OCI-LY7 (cell line): ENCODE data around the gene U2SURP.
"Not testable (repeated sequence)": the region's sequence is repeated elsewhere in the genome, so short reads cannot be mapped to it uniquely, and the experiment has no call there.

ENCODE experiments used
- EZH2phosphoT487 ChIP-seq: fragments of 200-600 bp; sonication (generic); IDR thresholded peaks from 2 replicates; pipeline ENCODE4 v1.6.1; 2018; ENCODE audit warnings: low read depth, borderline replicate concordance, mild to moderate bottlenecking, mixed run types, antibody characterized with exemption, low read length, moderate library complexity, mixed read lengths
- TF ChIP-seq, protein P1 (sequence below): fragments of 200-600 bp; sonication (generic); conservative IDR thresholded peaks from 2 replicates; pipeline ENCODE4 v1.5.1; 2014; ENCODE audit warnings: mild to moderate bottlenecking, antibody characterized with exemption, low read length, moderate library complexity, mixed read lengths

- TF ChIP-seq, protein P1, sequence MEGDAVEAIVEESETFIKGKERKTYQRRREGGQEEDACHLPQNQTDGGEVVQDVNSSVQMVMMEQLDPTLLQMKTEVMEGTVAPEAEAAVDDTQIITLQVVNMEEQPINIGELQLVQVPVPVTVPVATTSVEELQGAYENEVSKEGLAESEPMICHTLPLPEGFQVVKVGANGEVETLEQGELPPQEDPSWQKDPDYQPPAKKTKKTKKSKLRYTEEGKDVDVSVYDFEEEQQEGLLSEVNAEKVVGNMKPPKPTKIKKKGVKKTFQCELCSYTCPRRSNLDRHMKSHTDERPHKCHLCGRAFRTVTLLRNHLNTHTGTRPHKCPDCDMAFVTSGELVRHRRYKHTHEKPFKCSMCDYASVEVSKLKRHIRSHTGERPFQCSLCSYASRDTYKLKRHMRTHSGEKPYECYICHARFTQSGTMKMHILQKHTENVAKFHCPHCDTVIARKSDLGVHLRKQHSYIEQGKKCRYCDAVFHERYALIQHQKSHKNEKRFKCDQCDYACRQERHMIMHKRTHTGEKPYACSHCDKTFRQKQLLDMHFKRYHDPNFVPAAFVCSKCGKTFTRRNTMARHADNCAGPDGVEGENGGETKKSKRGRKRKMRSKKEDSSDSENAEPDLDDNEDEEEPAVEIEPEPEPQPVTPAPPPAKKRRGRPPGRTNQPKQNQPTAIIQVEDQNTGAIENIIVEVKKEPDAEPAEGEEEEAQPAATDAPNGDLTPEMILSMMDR, result not testable (repeated sequence)
- TF ChIP-seq EZH2phosphoT487, result not testable (repeated sequence)
Measured at GRCh38 chr3:143046075-143046474, 44.7 kb downstream of the U2SURP start.
